NCI-H1092 (cell line): ENCODE measurements around the gene SHF.
A peak's percentile ranks its signal among the peaks of the same experiment; 100 is the strongest.

ENCODE experiments used
- DNase-seq: peaks from one replicate; lab custom pipeline; 2025; lab: John Stamatoyannopoulos, UW

The SHF gene

GRCh38 chr15:45126535-45127158, 61.1 kb downstream of the SHF start:
- no peak for DNase-seq

- no peak for DNase-seq
Observed at GRCh38 chr15:45123397-45123796, 64.4 kb downstream of the SHF start.

GRCh38 chr15:45122719-45123118, 65.0 kb downstream of the SHF start:
- no peak for DNase-seq

GRCh38 chr15:45121706-45122417, 65.9 kb downstream of the SHF start:
- DNase-seq = no peak

- no peak for DNase-seq
Observed at GRCh38 chr15:45121020-45121419, 66.7 kb downstream of the SHF start.

GRCh38 chr15:45120081-45120972, 67.4 kb downstream of the SHF start:
- DNase-seq = no peak

- DNase-seq = no peak
Observed at GRCh38 chr15:45118996-45119395, 68.8 kb downstream of the SHF start.

GRCh38 chr15:45118131-45118588, 69.6 kb downstream of the SHF start:
- peak; percentile 77 for DNase-seq

GRCh38 chr15:45117308-45118130, 70.2 kb downstream of the SHF start:
- DNase-seq = no peak
